T-helper 9 cell (primary cell): Measurements from ENCODE around the gene SEMA3D.

Experiments used
- DNase-seq: peaks from one replicate; pipeline ENCODE4 v3.0.0-alpha.2; 2020

The SEMA3D gene

DNA sequence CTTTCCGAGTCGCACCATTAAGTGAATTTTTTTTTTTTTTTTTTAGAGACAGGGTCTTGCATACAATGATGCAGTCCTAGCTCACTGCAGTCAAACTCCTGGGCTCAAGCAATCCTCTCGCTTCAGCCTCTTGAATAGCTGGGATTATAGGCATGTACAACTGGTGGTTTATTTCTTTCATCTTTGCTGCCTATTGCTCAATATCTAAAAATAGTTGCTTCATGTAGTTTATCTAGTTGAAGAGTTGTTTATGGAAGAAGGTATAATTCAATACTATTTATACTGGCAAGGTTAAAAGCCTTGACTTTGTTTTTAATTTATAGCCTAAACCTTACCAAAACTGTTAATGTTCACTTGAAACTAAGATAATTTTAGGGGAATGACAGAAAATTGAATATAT, 66.9 kb downstream of the SEMA3D start:
- DNase-seq, result no peak

GRCh38 chr7:85115862-85116261, 71.0 kb downstream of the SEMA3D start:
- DNase-seq, result no peak

- no peak for DNase-seq
Observed at GRCh38 chr7:85115006-85115405, 71.8 kb downstream of the SEMA3D start.

- no peak for DNase-seq
Observed at GRCh38 chr7:85114342-85114741, 72.5 kb downstream of the SEMA3D start.

DNA sequence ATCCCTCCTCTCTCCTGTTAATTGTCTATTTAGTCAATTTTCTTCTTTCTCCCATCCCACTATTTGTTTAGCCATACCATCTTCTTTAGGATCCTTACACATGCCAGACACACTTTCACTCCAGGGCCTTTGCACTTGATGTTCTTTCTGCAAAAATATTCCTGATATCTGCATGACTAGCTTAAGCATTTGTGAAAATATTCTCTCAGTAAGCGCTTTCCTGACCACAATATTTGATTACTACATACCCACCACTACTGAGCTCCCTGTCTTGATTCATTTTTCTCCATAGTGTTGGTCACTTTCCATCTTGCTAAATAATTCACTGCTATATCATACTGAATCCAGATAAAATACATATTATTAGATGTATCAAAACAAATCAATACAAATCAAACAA, 75.1 kb downstream of the SEMA3D start:
- DNase-seq, result no peak

GRCh38 chr7:85106719-85107118, 80.1 kb downstream of the SEMA3D start:
- DNase-seq, result no peak

GRCh38 chr7:85104432-85105205, 82.2 kb downstream of the SEMA3D start:
- no peak for DNase-seq

GRCh38 chr7:85103962-85104361, 82.9 kb downstream of the SEMA3D start:
- no peak for DNase-seq

DNA sequence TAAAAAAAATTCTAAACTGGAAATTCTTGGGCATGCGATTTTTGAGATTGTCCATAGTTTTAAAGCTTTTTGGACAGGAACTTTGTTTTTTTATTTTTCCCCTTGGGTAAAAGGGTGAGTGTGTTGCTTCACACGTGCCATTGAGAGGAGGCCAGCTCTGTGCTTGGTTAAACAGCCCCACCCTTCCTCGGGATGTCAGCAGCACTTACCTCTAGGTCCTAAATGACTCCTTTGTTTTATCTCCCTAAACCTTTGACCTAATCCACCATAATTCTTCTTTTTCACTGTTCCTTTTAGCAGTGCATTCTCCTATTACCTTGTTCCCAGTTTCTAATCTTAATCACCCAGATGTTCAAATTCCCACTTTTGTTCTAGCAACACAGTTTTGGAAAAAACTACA, 83.5 kb downstream of the SEMA3D start:
- DNase-seq, result no peak

DNA sequence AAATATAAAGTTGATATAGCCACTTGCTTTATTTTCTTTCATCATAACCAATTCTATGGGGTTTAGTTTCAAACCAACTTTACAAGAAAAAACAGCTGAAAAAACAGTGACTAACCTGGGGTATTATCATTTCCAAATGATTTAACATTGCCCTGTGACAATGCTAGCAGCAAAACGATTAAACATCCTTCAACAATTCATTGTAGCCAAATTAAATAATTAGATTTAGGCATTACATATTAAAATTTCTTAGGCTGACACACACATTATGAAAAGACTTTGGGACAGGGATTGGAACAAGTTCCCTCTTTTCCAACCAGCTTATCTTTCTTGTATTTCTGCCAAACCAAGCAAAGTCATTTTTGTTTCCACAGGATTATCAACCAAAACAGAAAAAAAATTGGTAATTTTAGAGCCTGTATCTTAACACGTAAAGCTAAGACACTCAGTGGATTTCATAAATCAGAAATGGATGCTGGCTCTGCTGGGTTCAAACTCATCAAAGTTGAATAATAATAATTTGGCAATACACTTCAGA, 84.0 kb downstream of the SEMA3D start:
- no peak for DNase-seq

- no peak for DNase-seq
Observed at GRCh38 chr7:85101347-85101746, 85.5 kb downstream of the SEMA3D start.

- DNase-seq, result no peak
Observed at GRCh38 chr7:85097844-85098243, 89.0 kb downstream of the SEMA3D start.

GRCh38 chr7:85095806-85096205, 91.0 kb downstream of the SEMA3D start:
- no peak for DNase-seq

- DNase-seq, result no peak
Observed at GRCh38 chr7:85095366-85095765, 91.5 kb downstream of the SEMA3D start.

DNA sequence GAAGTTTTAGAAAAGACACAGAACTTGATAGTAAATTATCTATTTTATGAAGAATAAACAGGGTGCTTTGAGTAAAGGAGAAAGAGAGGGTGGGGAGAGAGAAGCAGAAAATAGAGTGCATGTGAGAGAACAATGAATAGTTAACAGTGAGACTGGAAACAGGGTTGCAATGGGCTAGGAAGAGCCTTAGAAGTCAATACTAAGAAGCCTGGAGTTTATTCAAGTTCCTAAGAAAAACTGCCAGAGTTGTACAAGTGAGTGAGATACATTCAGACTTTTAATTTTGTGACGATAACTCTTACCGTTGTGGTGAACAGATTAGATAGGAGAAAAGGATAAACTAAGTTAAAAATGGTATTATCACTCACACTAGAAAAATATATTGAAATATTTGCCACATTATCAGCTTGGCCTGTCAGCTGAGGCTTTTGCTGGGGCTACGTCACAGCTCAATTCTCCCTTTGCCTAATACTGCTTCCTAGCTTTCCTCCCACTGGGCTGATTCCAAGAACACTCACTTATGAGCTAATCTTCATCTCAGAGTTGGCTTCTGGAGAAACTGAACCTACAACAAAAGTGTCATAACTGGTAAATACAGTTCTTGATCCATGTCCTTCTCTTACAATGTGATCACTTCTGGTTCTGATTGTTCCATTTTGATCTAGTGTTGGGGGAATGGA, 92.7 kb downstream of the SEMA3D start:
- no peak for DNase-seq

DNA sequence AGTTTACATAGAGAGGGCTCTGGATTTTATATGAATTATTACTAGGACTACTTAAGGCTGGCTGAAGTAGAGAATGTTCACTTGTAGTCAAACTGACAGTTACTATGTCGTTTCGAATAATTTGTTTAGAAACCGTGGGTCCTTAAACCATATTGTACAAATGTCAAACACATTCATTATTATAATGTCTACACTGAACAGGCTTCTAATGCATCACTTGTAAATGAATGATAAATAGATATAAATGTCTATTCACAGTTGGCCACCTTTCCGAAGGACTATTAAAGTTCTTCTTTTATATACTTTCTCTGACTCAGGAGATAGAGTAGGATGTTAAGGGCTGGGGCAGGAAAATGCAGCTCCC, 95.3 kb downstream of the SEMA3D start:
- no peak for DNase-seq

DNA sequence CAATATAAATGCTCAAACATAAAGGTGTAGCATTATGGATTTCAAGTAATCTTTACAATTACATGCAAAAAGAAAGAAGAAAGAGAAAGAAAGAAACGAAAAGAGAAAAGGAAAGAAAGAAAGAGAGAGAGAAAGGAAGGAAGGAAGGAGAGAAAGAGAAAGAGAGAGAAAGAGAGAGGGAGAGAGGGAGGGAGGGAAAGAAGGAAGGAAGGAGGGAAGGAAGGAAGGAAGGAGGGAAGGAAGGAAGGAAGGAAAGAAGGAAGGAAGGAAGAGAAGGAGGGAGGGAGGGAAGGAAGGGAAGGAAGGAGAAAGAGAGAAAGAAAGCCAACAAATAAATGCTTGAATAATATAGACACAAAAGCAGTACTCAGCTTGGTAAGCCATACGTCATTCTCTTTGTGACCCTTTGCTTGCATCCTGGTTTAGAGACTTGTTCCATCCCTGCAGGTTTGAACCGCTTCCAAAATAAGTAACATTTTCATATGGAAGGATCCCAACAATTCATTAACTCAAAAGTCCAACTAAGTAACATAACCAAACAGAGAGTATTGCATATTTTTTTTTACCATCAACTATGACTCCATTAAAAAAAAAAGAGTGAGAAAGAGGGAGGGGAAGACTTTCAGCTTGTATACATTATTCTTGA, 95.8 kb downstream of the SEMA3D start:
- no peak for DNase-seq

DNA sequence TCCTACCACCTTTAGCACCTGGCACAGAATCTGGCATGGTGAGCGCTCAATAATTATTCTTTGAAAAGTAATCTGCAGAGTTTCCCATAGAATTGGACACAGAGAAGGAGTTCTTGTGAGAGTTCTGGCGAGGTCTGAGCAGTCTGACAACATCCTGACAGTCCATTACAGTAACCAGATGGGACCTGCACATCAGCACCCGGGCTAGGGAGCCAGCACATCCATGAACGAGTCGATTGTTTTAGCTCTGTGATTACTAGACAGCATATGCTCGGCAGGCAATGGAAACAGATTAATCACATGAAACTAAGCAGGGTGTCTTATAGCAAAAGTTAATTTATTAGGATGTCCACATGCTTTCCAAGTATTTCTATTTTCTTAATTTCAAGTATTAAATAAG, 96.7 kb downstream of the SEMA3D start:
- DNase-seq, result no peak

DNA sequence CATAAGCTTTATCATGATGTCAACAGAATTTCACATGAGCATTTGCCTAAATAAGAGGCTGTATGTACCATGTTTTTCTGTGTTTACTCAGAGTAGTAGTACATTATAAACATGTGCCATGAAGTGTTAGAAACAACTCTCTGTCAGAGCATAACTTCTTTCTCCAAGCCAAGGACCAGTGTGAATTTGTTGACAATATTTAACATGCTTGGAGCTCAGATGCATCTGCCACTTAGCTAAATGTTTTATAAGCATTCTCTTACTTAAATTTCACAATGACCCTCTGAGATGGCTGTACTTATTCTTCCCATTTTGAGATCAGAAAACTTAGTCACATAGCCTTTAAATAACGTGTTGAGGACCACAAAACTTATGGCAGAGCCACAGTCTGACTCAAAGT, 105.0 kb downstream of the SEMA3D start:
- no peak for DNase-seq

DNA sequence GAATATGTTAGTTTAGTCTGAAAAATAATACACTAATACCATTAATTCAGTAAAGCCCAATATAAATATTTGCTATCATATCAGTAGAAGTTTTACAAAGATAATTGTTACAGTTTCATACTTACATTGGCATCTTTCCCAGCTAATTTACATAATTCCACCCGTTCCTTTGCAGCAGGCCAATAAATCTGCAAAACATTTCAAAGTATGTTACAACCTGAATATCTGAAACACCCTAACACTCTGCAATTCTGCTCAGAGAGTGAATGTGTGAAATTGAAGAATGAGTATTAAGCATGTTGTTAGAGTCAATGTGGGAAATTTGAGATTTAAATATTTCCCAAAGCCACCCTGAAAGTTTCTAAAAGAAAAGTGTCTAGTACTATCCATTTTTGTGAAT, 105.5 kb downstream of the SEMA3D start:
- no peak for DNase-seq

DNA sequence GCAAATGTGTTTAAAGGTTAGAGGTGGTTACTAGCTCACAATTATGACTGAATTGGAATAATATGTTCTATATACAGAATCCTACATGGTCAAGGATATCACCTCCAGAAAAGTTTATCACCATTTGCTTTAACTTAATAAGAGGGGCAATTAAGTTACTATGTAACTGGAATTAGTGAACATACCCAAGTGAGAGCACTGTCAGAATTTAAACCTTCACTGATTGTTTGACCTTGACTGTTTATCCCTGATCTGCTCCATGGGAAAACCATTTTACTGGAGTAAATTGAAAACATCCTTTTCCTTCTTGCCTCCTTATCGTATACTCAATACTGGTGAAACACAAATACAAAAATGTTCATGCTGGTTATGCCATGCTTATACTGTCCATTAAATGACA, 107.4 kb downstream of the SEMA3D start:
- DNase-seq, result no peak

- DNase-seq, result no peak
Observed at GRCh38 chr7:85078181-85078580, 108.7 kb downstream of the SEMA3D start.

DNA sequence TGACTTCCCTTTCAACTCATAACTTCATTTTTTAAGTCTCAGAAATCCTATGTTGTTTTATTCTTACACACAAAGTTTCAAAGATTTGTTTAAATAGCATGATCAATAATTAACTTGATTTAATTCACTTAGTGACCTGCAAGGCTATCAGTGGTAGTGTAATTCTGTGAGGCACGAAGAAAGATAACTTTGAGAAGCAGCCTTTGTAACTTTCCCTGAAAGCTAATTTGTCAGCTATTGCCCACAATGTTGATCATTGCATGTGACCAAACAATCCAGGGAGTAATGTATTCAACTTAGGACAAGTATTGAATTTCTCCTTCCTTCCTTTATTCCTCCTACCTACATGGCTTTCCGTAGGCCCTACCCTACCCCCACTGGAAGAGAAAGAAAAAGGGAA, 111.0 kb downstream of the SEMA3D start:
- no peak for DNase-seq

DNA sequence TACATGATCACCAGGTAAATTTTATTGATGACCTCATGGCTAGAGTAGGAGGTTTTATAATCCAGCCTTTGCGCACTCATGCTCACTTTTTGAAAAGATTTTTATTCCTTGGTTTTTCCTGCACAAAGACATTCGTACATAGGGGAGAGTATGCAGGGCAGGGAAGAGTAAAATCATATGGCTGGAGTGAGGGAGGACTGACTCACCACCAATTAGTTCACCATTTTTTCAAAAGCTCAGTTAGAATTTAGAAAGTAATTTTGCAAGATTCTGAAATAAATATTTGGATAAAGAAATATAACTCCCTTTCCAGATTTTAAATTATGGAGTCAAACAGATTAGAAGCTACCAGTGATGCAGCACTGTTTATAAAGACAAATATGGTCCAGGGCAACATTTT, 111.9 kb downstream of the SEMA3D start:
- no peak for DNase-seq
